ENCODE results near the gene BCKDHB. TPM values are rescaled to one million over a fixed set of nuclear protein-coding genes. Genes with fewer than 3 reads are reported as not detected.
A peak's percentile ranks its signal among the peaks of the same experiment; 100 is the strongest.

Gene BCKDHB
- total and polyA plus RNA-seq, 2 of the 4 experiments (the other 2 are of a cell fraction): 11.2 to 11.8 TPM

DNA sequence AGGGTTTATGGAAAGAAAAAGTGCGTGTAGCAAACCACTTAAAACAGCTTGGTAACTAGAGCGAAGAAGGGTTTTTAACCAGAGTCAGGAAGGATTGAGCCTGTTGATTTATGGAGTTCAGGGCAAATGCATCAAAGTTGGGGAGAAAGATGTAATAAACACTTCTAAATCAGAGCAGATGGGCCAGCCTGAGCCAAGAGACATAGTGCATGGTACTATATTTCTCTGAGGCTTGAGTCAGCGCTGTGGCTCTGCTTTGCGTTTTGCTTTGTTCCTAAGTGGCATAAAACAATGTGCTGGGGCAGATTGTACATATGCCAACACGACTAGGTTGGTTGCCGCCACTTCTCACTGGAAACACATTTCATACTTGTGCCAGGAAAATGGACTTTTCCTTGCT lies 111.3 kb downstream of the BCKDHB start:
- Histone ChIP-seq H3K9me3 (ENCODE audit: control insufficient read depth, insufficient read depth, low read length) (no peaks in the 10 kb centered on the region), H3K4me1 (ENCODE audit: control insufficient read depth, insufficient read depth, low read length) (no peaks in the 10 kb centered on the region), H3K9ac (ENCODE audit: low read depth, low read length) (no peak overlapping the region), H4K91ac (ENCODE audit: insufficient read depth, low read depth, low read length) (no peak overlapping the region), H4K8ac (ENCODE audit: low read depth in 2 of 2, low read length in 2 of 2) (no peak overlapping the region; a peak in 1 of 4 replicates), H4K20me1 (ENCODE audit: insufficient read depth, low read length) (no peaks in the 10 kb centered on the region), H2BK5ac (ENCODE audit: low read depth, low read length, poor library complexity, severe bottlenecking) (no peak overlapping the region), H2BK20ac (ENCODE audit: low read depth, low read length) (no peak overlapping the region), H3K4ac (ENCODE audit: low read depth, low read length) (no peak overlapping the region), H3K4me2 (ENCODE audit: low read depth, low read length) (no peak overlapping the region), H3K14ac (replicated peaks; ENCODE audit: low read depth, low read length) (no peak overlapping the region), H3K23ac (ENCODE audit: low read depth, low read length) (no peak overlapping the region), H2BK15ac (ENCODE audit: low read depth, low read length) (no peak overlapping the region), H3K18ac (ENCODE audit: low read depth, low read length) (no peak overlapping the region), H2AFZ (replicated peaks; ENCODE audit: low read length, poor library complexity) (no peak overlapping the region), H3K27me3 (ENCODE audit: control insufficient read depth, insufficient read depth, low read length) (no peaks in the 10 kb centered on the region), H4K5ac (ENCODE audit: low read depth, low read length) (no peak overlapping the region), H3K27ac (ENCODE audit: insufficient read depth, low read length) (no peak overlapping the region), H3K79me1 (ENCODE audit: low read depth in 1 of 2, low read length in 2 of 2) (no peaks in the 10 kb centered on the region), H3K4me3 (ENCODE audit: insufficient read depth, low read depth, low read length) (no peak overlapping the region), H3K56ac (ENCODE audit: extremely low read depth, insufficient read depth, low read length) (no peak overlapping the region), H2AK9ac (replicated peaks; ENCODE audit: low read depth, low read length, poor library complexity) (no peak overlapping the region), H2BK120ac (ENCODE audit: low read depth, low read length) (no peak overlapping the region), H3K9me1 (ENCODE audit: insufficient read depth, low read length) (no peaks in the 10 kb centered on the region; the same call in 1 of the 2 replicates), H2AK5ac (ENCODE audit: low read depth, low read length) (peak overlapping the region; percentile 18; the same call in 1 of the 2 replicates), H3K36me3 (ENCODE audit: control insufficient read depth, insufficient read depth, low read length) (no peaks in the 10 kb centered on the region)
- TF ChIP-seq POLR2A (IDR thresholded peaks at IDR 0.05; ENCODE audit: low read depth, low read length) (no peak), NFE2L2 (IDR thresholded peaks at IDR 0.05; ENCODE audit: low read depth, low read length) (no peak), MAFK (IDR thresholded peaks at IDR 0.05; ENCODE audit: low read depth, low read length) (no peak), CEBPB (IDR thresholded peaks at IDR 0.05; ENCODE audit: low read depth, low read length) (no peak), CHD1 (IDR thresholded peaks at IDR 0.05; ENCODE audit: low read depth, low read length) (no peak), MXI1 (IDR thresholded peaks at IDR 0.05; ENCODE audit: borderline replicate concordance, low read depth, low read length) (no peak), MAZ (IDR thresholded peaks at IDR 0.05; ENCODE audit: borderline replicate concordance, low read depth, low read length) (no peak), RCOR1 (IDR thresholded peaks at IDR 0.05; ENCODE audit: insufficient replicate concordance, low read length) (no peak), RFX5 (IDR thresholded peaks at IDR 0.05; ENCODE audit: low read depth, low read length) (no peak), RAD21 (IDR thresholded peaks at IDR 0.05; ENCODE audit: low read length) (no peak)
- TF ChIP-seq, protein P1, sequence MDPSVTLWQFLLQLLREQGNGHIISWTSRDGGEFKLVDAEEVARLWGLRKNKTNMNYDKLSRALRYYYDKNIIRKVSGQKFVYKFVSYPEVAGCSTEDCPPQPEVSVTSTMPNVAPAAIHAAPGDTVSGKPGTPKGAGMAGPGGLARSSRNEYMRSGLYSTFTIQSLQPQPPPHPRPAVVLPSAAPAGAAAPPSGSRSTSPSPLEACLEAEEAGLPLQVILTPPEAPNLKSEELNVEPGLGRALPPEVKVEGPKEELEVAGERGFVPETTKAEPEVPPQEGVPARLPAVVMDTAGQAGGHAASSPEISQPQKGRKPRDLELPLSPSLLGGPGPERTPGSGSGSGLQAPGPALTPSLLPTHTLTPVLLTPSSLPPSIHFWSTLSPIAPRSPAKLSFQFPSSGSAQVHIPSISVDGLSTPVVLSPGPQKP (IDR thresholded peaks at IDR 0.05; ENCODE audit: borderline replicate concordance, low read depth, low read length): no peak
- TF ChIP-seq, protein P2, sequence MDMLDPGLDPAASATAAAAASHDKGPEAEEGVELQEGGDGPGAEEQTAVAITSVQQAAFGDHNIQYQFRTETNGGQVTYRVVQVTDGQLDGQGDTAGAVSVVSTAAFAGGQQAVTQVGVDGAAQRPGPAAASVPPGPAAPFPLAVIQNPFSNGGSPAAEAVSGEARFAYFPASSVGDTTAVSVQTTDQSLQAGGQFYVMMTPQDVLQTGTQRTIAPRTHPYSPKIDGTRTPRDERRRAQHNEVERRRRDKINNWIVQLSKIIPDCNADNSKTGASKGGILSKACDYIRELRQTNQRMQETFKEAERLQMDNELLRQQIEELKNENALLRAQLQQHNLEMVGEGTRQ (IDR thresholded peaks at IDR 0.05; ENCODE audit: low read depth, low read length): no peak
- TF ChIP-seq, protein P3, sequence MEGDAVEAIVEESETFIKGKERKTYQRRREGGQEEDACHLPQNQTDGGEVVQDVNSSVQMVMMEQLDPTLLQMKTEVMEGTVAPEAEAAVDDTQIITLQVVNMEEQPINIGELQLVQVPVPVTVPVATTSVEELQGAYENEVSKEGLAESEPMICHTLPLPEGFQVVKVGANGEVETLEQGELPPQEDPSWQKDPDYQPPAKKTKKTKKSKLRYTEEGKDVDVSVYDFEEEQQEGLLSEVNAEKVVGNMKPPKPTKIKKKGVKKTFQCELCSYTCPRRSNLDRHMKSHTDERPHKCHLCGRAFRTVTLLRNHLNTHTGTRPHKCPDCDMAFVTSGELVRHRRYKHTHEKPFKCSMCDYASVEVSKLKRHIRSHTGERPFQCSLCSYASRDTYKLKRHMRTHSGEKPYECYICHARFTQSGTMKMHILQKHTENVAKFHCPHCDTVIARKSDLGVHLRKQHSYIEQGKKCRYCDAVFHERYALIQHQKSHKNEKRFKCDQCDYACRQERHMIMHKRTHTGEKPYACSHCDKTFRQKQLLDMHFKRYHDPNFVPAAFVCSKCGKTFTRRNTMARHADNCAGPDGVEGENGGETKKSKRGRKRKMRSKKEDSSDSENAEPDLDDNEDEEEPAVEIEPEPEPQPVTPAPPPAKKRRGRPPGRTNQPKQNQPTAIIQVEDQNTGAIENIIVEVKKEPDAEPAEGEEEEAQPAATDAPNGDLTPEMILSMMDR (conservative IDR thresholded peaks at IDR 0.05; ENCODE audit: low read depth, low read length): no peak
- intact Hi-C loops (cut with micrococcal nuclease): loop anchor here (10.0 kb wide), 1 partner anchor 207 kb away; no protein-coding TSS in a partner anchor
- ChIA-PET CTCF (no interaction called here), POLR2A (ENCODE audit: unreplicated experiment) (no interaction called here)
- no peak for DNase-seq
- in situ Hi-C loops (cut with MboI; ENCODE audit: low sequenced_read_pairs): loop anchor here (10.0 to 25.0 kb wide), 2 partner anchors 1537 to 1795 kb away; partner anchors contain the start of gene TENT5A
- no TSS peak for BruUV-seq (replicated peaks)
- dilution Hi-C loops (cut with HindIII; ENCODE audit: low sequenced_read_pairs, unreplicated experiment): no loop called here
- 90% methylated on average over 2 of the region's 6 CpGs; no CpG with 5 or more reads in 1 of the 2 experiments for WGBS, 2 experiments (ENCODE audit: extremely low coverage in 2 of 2, insufficient read length in 1 of 2)
- no peak for ATAC-seq (ENCODE audit: low read depth)

Data from IMR-90 (cell line).